ENCODE data around the gene NFYA. TPM values are rescaled to one million over a fixed set of nuclear protein-coding genes. Genes with fewer than 3 reads are reported as not detected.

NFYA gene
- 10 to 100 TPM; 18.5 to 27.7 (median 20.4) TPM for total RNA-seq

DNA sequence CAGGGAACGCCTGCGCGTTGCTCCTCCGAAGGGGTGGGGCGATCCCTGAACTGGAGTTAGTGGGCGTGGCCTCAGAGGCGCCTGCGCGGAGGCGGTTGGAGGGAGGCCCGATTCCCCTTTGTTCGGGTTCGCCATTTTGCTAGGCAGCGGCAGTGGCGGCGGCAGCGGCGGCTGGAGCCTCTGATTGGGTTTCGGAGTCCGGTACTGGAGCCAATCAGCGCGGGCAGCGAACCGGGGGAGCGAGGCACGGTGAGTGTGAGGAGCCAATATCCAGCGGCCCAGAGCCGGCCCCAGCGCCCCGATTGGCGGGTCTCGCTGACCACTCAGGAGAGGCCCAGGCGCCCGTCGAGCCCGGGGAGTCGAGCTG is at the start of gene NFYA:
TSS of gene NFYA (plus strand) at position 139 of the 367 bp plus-strand sequence. CDS start 6,116 bp downstream, outside the sequence.
- TF ChIP-seq CTCF (IDR thresholded peaks at IDR 0.05; ENCODE audit: low read depth): no peak

DNA sequence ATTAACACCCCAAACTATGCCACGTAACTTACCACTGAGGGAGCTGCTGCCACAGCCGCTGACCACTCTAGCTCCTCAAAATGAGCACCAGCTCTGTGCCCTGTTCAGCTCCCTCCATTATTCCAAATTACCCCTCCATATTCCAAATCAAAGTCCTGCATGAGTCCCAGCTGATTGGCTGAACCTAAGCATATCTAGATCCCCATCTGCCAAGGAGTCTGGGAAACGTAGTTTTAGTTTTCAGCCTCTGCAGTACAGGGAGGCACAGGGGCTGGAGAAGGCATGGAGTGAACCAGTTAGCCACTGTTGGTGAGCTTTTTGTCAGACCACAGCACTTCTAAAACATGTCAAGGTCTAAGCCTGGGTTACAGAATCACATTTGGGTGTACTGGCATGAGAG is 49.7 kb upstream of the NFYA start:
- TF ChIP-seq CTCF (IDR thresholded peaks at IDR 0.05; ENCODE audit: low read depth): no peak

- TF ChIP-seq CTCF (IDR thresholded peaks at IDR 0.05; ENCODE audit: low read depth): no peak
Measured at GRCh38 chr6:41025966-41026530, 46.7 kb upstream of the NFYA start.

DNA sequence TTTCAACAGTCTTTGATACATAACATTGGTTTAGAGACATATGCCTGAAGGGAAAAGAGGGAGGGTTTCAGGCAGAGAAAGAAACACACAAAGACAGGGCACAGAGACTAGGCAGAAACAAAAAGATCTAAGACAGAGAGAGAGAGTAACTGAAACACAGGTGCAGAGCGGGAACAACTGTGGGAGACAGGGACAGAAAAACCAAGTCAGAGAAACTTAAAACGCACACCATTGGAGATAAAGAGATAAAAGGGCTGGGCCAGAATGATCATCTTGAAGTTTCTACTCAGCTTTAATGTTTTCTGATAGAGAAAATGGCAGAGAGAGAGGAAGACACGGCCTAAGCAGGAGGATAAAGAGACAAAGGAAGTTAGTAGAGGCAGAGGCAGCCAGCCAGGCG is 45.5 kb upstream of the NFYA start:
- no peak for TF ChIP-seq CTCF (IDR thresholded peaks at IDR 0.05; ENCODE audit: low read depth)

GRCh38 chr6:41027799-41028560 is 44.8 kb upstream of the NFYA start:
- TF ChIP-seq CTCF (IDR thresholded peaks at IDR 0.05; ENCODE audit: low read depth): no peak

- no peak for TF ChIP-seq CTCF (IDR thresholded peaks at IDR 0.05; ENCODE audit: low read depth)
Measured at GRCh38 chr6:41028561-41029412, 44.0 kb upstream of the NFYA start.

DNA sequence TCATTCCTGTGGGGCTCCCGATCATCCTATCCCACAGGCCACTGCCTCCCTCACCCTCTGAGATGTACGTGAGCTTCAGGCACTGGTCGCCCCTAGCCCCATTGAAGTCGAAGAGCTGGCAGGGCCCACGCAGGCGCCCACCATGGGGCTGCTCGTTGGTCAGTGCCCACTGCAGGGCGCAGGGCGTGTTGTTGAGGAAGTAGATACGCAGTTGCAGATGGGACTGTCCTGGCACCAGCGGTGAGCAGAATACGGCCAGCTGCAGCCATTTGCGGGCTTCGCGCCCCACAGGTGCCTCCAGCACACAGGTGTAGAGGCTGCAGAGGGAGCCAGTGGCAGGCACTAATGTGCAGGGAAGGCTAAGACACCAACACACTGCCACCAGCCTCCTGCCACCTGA is 39.9 kb upstream of the NFYA start:
- TF ChIP-seq CTCF (IDR thresholded peaks at IDR 0.05; ENCODE audit: low read depth): no peak

Data from subcutaneous adipose tissue (tissue), 4 donors.